GM12878 (cell line): Measurements from ENCODE around the gene PLPP7. TPM values are rescaled to one million over a fixed set of nuclear protein-coding genes. Genes with fewer than 3 reads are reported as not detected.

Source experiments
- ATAC-seq: fragments of 200-7000 bp; cut with Tn5 transposase; 3 replicates; pipeline ENCODE4 v1.9.1; 2020; ENCODE audit warnings: mild to moderate bottlenecking, moderate library complexity
- BruUV-seq: library from RNA; stranded (reverse); fragments of 400-500 nt; replicated peaks from 2 replicates; lab custom pipeline; 2021; lab: Mats Ljungman, UMichigan
- CTCF ChIA-PET: fragments of 300-600 bp; sonication (Branson Sonifier 250); formaldehyde crosslinking; extraction: SDS; loops from one replicate; lab custom pipeline; 2021; ENCODE audit warnings: inconsistent platforms; lab: Yijun Ruan, JAX
- POLR2A ChIA-PET: fragments of 350-600 bp; formaldehyde crosslinking; extraction: SDS; loops from one replicate; lab custom pipeline; 2021; ENCODE audit warnings: inconsistent platforms; lab: Charles Lee
- RAD21 ChIA-PET: fragments of 300-600 bp; sonication (Branson Sonifier 250); formaldehyde crosslinking; loops from one replicate; lab custom pipeline; 2023; ENCODE audit warnings: antibody characterized with exemption; ENCODE audit not compliant: unreplicated experiment; lab: Charles Lee
- SMC1A ChIA-PET: fragments of 300-600 bp; sonication (Branson Sonifier 250); formaldehyde crosslinking; loops from one replicate; lab custom pipeline; 2023; ENCODE audit not compliant: unreplicated experiment, uncharacterized antibody; lab: Charles Lee
- DNase-seq: peaks from one replicate; pipeline ENCODE4 v3.0.0-alpha.2; 2011; ENCODE audit warnings: low read depth, low spot score
- FAIRE-seq: peaks from 3 replicates; lab custom pipeline; 2011; peaks lifted over from hg19 to GRCh38; lab: Jason Lieb, UNC
- H2AFZ ChIP-seq: 2 replicates; pipeline ENCODE4 v1.6.0; 2011; ENCODE audit warnings: low read depth, low read length, control low read depth; ENCODE audit not compliant: control insufficient read depth
- H3K27ac ChIP-seq: 2 replicates; pipeline ENCODE4 v1.5.1; 2011; ENCODE audit warnings: control low read depth; ENCODE audit not compliant: control insufficient read depth, insufficient read depth
- H3K27me3 ChIP-seq, 2 experiments: replicated peaks in 1 of 2; 2 replicates each; pipeline versions ENCODE4 v1.6.0 to v1.6.1; 2011; ENCODE audit warnings: low read length in 1 of 2; ENCODE audit not compliant: control insufficient read depth in 2 of 2, insufficient read depth in 2 of 2
- H3K36me3 ChIP-seq, 2 experiments: 2 replicates each; pipeline ENCODE4 v1.5.1; 2011; ENCODE audit warnings: low read length in 1 of 2; ENCODE audit not compliant: control insufficient read depth in 2 of 2, insufficient read depth in 2 of 2
- H3K4me1 ChIP-seq: 2 replicates; pipeline ENCODE4 v1.6.1; 2011; ENCODE audit warnings: mild to moderate bottlenecking, low read length, moderate library complexity, mixed read lengths; ENCODE audit not compliant: control insufficient read depth, insufficient read depth
- H3K4me2 ChIP-seq: 2 replicates; pipeline ENCODE4 v1.6.0; 2011; ENCODE audit warnings: control low read depth; ENCODE audit not compliant: control insufficient read depth, insufficient read depth
- H3K4me3 ChIP-seq: fragments of 200-600 bp; sonication (generic); 2 replicates; pipeline ENCODE4 v1.5.1; 2016
- H3K79me2 ChIP-seq: 2 replicates; pipeline ENCODE4 v1.6.0; 2011; ENCODE audit warnings: low read length; ENCODE audit not compliant: control insufficient read depth, insufficient read depth
- H3K9ac ChIP-seq: 2 replicates; pipeline ENCODE4 v1.8.0; 2011; ENCODE audit warnings: low read length, control low read depth, mixed read lengths; ENCODE audit not compliant: control insufficient read depth, insufficient read depth
- H3K9me3 ChIP-seq: replicated peaks from 3 replicates; pipeline ENCODE4 v1.5.1; 2011; ENCODE audit warnings: mild to moderate bottlenecking, low read length; ENCODE audit not compliant: control insufficient read depth, insufficient read depth
- H4K20me1 ChIP-seq: 2 replicates; pipeline ENCODE4 v1.6.0; 2011; ENCODE audit not compliant: control insufficient read depth, insufficient read depth
- CREB1 ChIP-seq: IDR thresholded peaks from 2 replicates; pipeline ENCODE4 v1.6.1; 2012; ENCODE audit warnings: low read depth, mild to moderate bottlenecking, inconsistent platforms
- GABPA ChIP-seq: IDR thresholded peaks from 2 replicates; pipeline ENCODE4 v1.6.1; 2014; ENCODE audit warnings: antibody characterized with exemption, low read depth, mild to moderate bottlenecking, inconsistent platforms
- MEF2B ChIP-seq: fragments of 450-650 bp; IDR thresholded peaks from 2 replicates; pipeline ENCODE4 v1.6.1; 2018; ENCODE audit warnings: mild to moderate bottlenecking, moderate library complexity; ENCODE audit not compliant: partially characterized antibody, poor library complexity, severe bottlenecking
- NFXL1 ChIP-seq: fragments of 450-650 bp; IDR thresholded peaks from 2 replicates; pipeline ENCODE4 v1.6.1; 2017; ENCODE audit warnings: antibody characterized with exemption, mild to moderate bottlenecking, borderline replicate concordance
- SMARCA5 ChIP-seq: fragments of 450-650 bp; IDR thresholded peaks from 2 replicates; pipeline ENCODE4 v1.6.1; 2017; ENCODE audit warnings: mild to moderate bottlenecking
- SREBF2 ChIP-seq: IDR thresholded peaks from 2 replicates; pipeline ENCODE4 v1.6.1; 2012; ENCODE audit warnings: mild to moderate bottlenecking, low read length
- TCF7 ChIP-seq: IDR thresholded peaks from 2 replicates; pipeline ENCODE4 v1.6.1; 2014; ENCODE audit warnings: antibody characterized with exemption, borderline replicate concordance
- ZBTB40 ChIP-seq: fragments of 450-650 bp; IDR thresholded peaks from 2 replicates; pipeline ENCODE4 v1.6.1; 2016; ENCODE audit warnings: mild to moderate bottlenecking, moderate library complexity, borderline replicate concordance
- WGBS: methylation state at CpG from one replicate; pipeline ENCODE4 v1.1.6; 2016; ENCODE audit warnings: low lambda C conversion rate; ENCODE audit not compliant: insufficient replicate concordance, insufficient coverage; ENCODE audit errors: missing lambda C conversion rate; 5-methylcytosine and 5-hydroxymethylcytosine counted together
- in situ Hi-C: fragments of 300-500 bp; cut with MboI; formaldehyde crosslinking; loops from 9 replicates; pipeline ENCODE4 v1.14.3; 2018; ENCODE audit warnings: mixed read lengths
- intact Hi-C: fragments of 100-400 bp; cut with micrococcal nuclease; formaldehyde crosslinking; loops from one replicate; pipeline ENCODE4 v1.14.2; 2022; ENCODE audit not compliant: unreplicated experiment
- polyA plus RNA-seq, 11 experiments: library from polyadenylated mRNA; depleted of rRNA in 4 of 11; unstranded in 6 of 11; stranded (reverse) in 5 of 11; fragments of >200 nt; fragmentation: Nextera tagmentation in 4 of 11; fragmentation: Illumina TruSeq in 1 of 11; extraction: Ambion mirVana in 4 of 11; extraction: Trizol in 1 of 11; gene quantifications; 1 replicate in 1 of 11; 2 replicates in 10 of 11; pipeline versions ENCODE4 v1.2.1 to v1.2.3, GENCODE V29; 2011 to 2016; ENCODE audit warnings: inconsistent platforms in 2 of 11, missing spikeins in 2 of 11, low read depth in 1 of 11
- total RNA-seq, 4 experiments: library from RNA; depleted of rRNA in 3 of 4; stranded (reverse); fragments of >200 nt in 3 of 4; fragmentation: Illumina TruSeq in 1 of 4; extraction: Trizol in 1 of 4; gene quantifications; 2 replicates each; pipeline versions ENCODE4 v1.2.1 to v1.2.3, GENCODE V29; 2013 to 2021
- TF ChIP-seq, protein P1 (sequence below): IDR thresholded peaks from 2 replicates; pipeline ENCODE4 v1.6.1; 2012; ENCODE audit warnings: mild to moderate bottlenecking, low read depth, low read length

PLPP7 gene
- total and polyA plus RNA-seq, 10 of the 15 experiments (the other 5 are each of a cell fraction or from before 2014, with no cell fraction given) = 0.05 to 1.0 (median 0.40) TPM; not detected in 3

- POLR2A ChIA-PET = interaction anchor here (13.4 kb wide), 1 partner anchor 13 kb away, joined by 267 read pairs; the partner anchor contains the start of gene FAM78A
- Histone ChIP-seq H3K79me2 (peaks cover 15% of the 10 kb centered on the region), H3K9ac (no peak overlapping the region), H2AFZ (no peak overlapping the region), H4K20me1 (no peaks in the 10 kb centered on the region), H3K9me3 (no peaks in the 10 kb centered on the region), H3K4me3 (no peak overlapping the region), H3K4me1 (peaks cover 55% of the 10 kb centered on the region), H3K36me3 (peaks cover 20 to 26% of the 10 kb centered on the region in 2 experiments), H3K27ac (no peak overlapping the region), H3K27me3 (no peaks in the 10 kb centered on the region), H3K4me2 (no peak overlapping the region)
- intact Hi-C loops (no loop called here), in situ Hi-C loops (loop anchor here (25.0 kb wide), 2 partner anchors 1421 to 1879 kb away; partner anchors contain the start of genes C9orf78 and USP20)
- CTCF ChIA-PET = interaction anchor here (0.9 to 11.0 kb wide), 3 partner anchors 14 to 78 kb away, joined by 3 to 151 read pairs (median 3); partner anchors contain the start of gene FAM78A
- FAIRE-seq (no peak), ATAC-seq (no peak), DNase-seq (no peak)
- TF ChIP-seq MEF2B (no peak), SREBF2 (no peak), GABPA (no peak), TCF7 (no peak), ZBTB40 (no peak), NFXL1 (no peak), SMARCA5 (no peak), CREB1 (no peak)
- TF ChIP-seq, protein P1, sequence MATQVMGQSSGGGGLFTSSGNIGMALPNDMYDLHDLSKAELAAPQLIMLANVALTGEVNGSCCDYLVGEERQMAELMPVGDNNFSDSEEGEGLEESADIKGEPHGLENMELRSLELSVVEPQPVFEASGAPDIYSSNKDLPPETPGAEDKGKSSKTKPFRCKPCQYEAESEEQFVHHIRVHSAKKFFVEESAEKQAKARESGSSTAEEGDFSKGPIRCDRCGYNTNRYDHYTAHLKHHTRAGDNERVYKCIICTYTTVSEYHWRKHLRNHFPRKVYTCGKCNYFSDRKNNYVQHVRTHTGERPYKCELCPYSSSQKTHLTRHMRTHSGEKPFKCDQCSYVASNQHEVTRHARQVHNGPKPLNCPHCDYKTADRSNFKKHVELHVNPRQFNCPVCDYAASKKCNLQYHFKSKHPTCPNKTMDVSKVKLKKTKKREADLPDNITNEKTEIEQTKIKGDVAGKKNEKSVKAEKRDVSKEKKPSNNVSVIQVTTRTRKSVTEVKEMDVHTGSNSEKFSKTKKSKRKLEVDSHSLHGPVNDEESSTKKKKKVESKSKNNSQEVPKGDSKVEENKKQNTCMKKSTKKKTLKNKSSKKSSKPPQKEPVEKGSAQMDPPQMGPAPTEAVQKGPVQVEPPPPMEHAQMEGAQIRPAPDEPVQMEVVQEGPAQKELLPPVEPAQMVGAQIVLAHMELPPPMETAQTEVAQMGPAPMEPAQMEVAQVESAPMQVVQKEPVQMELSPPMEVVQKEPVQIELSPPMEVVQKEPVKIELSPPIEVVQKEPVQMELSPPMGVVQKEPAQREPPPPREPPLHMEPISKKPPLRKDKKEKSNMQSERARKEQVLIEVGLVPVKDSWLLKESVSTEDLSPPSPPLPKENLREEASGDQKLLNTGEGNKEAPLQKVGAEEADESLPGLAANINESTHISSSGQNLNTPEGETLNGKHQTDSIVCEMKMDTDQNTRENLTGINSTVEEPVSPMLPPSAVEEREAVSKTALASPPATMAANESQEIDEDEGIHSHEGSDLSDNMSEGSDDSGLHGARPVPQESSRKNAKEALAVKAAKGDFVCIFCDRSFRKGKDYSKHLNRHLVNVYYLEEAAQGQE = no peak
- BruUV-seq = no TSS peak
- 67% methylated on average over 9 of the region's 15 CpGs for WGBS
- SMC1A ChIA-PET = interaction anchor here (7.8 kb wide), 1 partner anchor 15 kb away, joined by 154 read pairs; the partner anchor contains the start of gene FAM78A
- RAD21 ChIA-PET = interaction anchor here (9.6 kb wide), 1 partner anchor 13 kb away, joined by 181 read pairs; the partner anchor contains the start of gene FAM78A
These were observed 31.3 kb upstream of the PLPP7 start for GRCh38 chr9:131258186-131258585.
